Ovary (tissue), 3 donors: Measurements from ENCODE around the gene NCKAP1.

Experiments used
- CTCF ChIP-seq, 3 donors: fragments of 450-650 bp in 2 of 3; fragments of 200-600 bp in 1 of 3; IDR thresholded peaks; one replicate each; pipeline versions ENCODE4 v1.5.1 to v1.8.0; 2016 to 2022; ENCODE audit warnings: antibody characterized with exemption in 3 of 3, mild to moderate bottlenecking in 1 of 3
- POLR2A ChIP-seq: fragments of 450-650 bp; IDR thresholded peaks from one replicate; pipeline ENCODE4 v1.6.1; 2017; ENCODE audit warnings: antibody characterized with exemption, mild to moderate bottlenecking, moderate library complexity
- donor health status: DM: no; HTN: no; CAD: no.

GRCh38 chr2:182924306-182924705 is 114.0 kb downstream of the NCKAP1 start:
- TF ChIP-seq CTCF (IDR thresholded peaks at IDR 0.05): no peak
- no peak for TF ChIP-seq POLR2A
